ENCODE results near the gene CEP152. TPM values are rescaled to one million over a fixed set of nuclear protein-coding genes. Genes with fewer than 3 reads are reported as not detected.
A peak's percentile ranks its signal among the peaks of the same experiment; 100 is the strongest.

Gene CEP152
- total RNA-seq, 4 donors from 2014 or later: 4.0 to 7.1 (median 6.3) TPM

GRCh38 chr15:48823706-48824105, 12.8 kb upstream of the CEP152 start:
- DNase-seq (ENCODE audit: low spot score in 2 of 2): no peak
- TF ChIP-seq POLR2AphosphoS5 (IDR thresholded peaks at IDR 0.05): no peak
- TF ChIP-seq POLR2A (IDR thresholded peaks at IDR 0.05): no peak
- no peak for TF ChIP-seq CTCF (IDR thresholded peaks at IDR 0.05)
- TF ChIP-seq EP300 (IDR thresholded peaks at IDR 0.05): no peak
- Histone ChIP-seq H3K27me3 (no peaks in the 10 kb centered on the region), H3K4me1 (peaks cover under 1% of the 10 kb centered on the region), H3K36me3 (no peaks in the 10 kb centered on the region), H3K27ac (no peak overlapping the region), H3K4me3 (no peak overlapping the region), H3K9me3 (no peaks in the 10 kb centered on the region)
- 43% methylated on average over 1 of the region's 1 CpG for WGBS

GRCh38 chr15:48823237-48823636, 12.4 kb upstream of the CEP152 start:
- Histone ChIP-seq H3K27ac (no peak overlapping the region), H3K4me3 (no peak overlapping the region), H3K27me3 (no peaks in the 10 kb centered on the region), H3K9me3 (no peaks in the 10 kb centered on the region), H3K36me3 (no peaks in the 10 kb centered on the region), H3K4me1 (no peaks in the 10 kb centered on the region)
- 12% methylated on average over 1 of the region's 1 CpG for WGBS
- no peak for TF ChIP-seq POLR2AphosphoS5 (IDR thresholded peaks at IDR 0.05)
- no peak for TF ChIP-seq CTCF (IDR thresholded peaks at IDR 0.05)
- no peak for TF ChIP-seq EP300 (IDR thresholded peaks at IDR 0.05)
- no peak for TF ChIP-seq POLR2A (IDR thresholded peaks at IDR 0.05)
- DNase-seq (ENCODE audit: low spot score in 2 of 2): no peak

GRCh38 chr15:48814286-48814685, 3.4 kb upstream of the CEP152 start:
- DNase-seq (ENCODE audit: low spot score in 2 of 2): no peak
- Histone ChIP-seq H3K4me3 (no peak overlapping the region), H3K4me1 (peaks cover 14% of the 10 kb centered on the region), H3K27me3 (no peaks in the 10 kb centered on the region), H3K27ac (no peak overlapping the region), H3K9me3 (no peaks in the 10 kb centered on the region), H3K36me3 (no peaks in the 10 kb centered on the region)
- 79% methylated on average over 2 of the region's 2 CpGs for WGBS
- TF ChIP-seq POLR2AphosphoS5 (IDR thresholded peaks at IDR 0.05): no peak
- TF ChIP-seq EP300 (IDR thresholded peaks at IDR 0.05): no peak
- no peak for TF ChIP-seq CTCF (IDR thresholded peaks at IDR 0.05)
- TF ChIP-seq POLR2A (IDR thresholded peaks at IDR 0.05): no peak

GRCh38 chr15:48811325-48811958, 573 bp upstream of the CEP152 start:
- Histone ChIP-seq H3K27me3 (no peaks in the 10 kb centered on the region), H3K4me1 (peaks cover 14% of the 10 kb centered on the region), H3K36me3 (no peaks in the 10 kb centered on the region), H3K9me3 (no peaks in the 10 kb centered on the region), H3K27ac (no peak overlapping the region), H3K4me3 (peak overlapping the region; percentile 82)
- TF ChIP-seq EP300 (IDR thresholded peaks at IDR 0.05) (no peak), POLR2A (IDR thresholded peaks at IDR 0.05) (no peak), CTCF (IDR thresholded peaks at IDR 0.05) (no peak), POLR2AphosphoS5 (IDR thresholded peaks at IDR 0.05) (no peak)
- 13% methylated on average over 19 of the region's 25 CpGs for WGBS
- no peak for DNase-seq (ENCODE audit: low spot score in 2 of 2)

- Histone ChIP-seq H3K4me3 (no peak overlapping the region), H3K27ac (no peak overlapping the region), H3K36me3 (no peaks in the 10 kb centered on the region), H3K9me3 (no peaks in the 10 kb centered on the region), H3K27me3 (no peaks in the 10 kb centered on the region), H3K4me1 (peaks cover 12% of the 10 kb centered on the region)
- 57% methylated on average over 2 of the region's 2 CpGs for WGBS
- no peak for DNase-seq (ENCODE audit: low spot score in 2 of 2)
- no peak for TF ChIP-seq POLR2AphosphoS5 (IDR thresholded peaks at IDR 0.05)
- no peak for TF ChIP-seq EP300 (IDR thresholded peaks at IDR 0.05)
- TF ChIP-seq CTCF (IDR thresholded peaks at IDR 0.05): no peak
- no peak for TF ChIP-seq POLR2A (IDR thresholded peaks at IDR 0.05)
Observed at GRCh38 chr15:48806151-48806550, 4.7 kb downstream of the CEP152 start.

Data from suprapubic skin (tissue), 4 donors.